WTC11 (cell line): ENCODE results near the gene NTMT1. TPM values are rescaled to one million over a fixed set of nuclear protein-coding genes. Genes with fewer than 3 reads are reported as not detected.

Source experiments
- ATAC-seq: fragments of 200-7000 bp; cut with Tn5 transposase; 2 replicates; pipeline ENCODE4 v1.10.0; 2021; ENCODE audit warnings: mild to moderate bottlenecking, moderate library complexity
- CTCF ChIA-PET: fragments of 300-600 bp; sonication (Branson Sonifier 250); formaldehyde crosslinking; loops from one replicate; lab custom pipeline; 2021; ENCODE audit warnings: antibody characterized with exemption; lab: Charles Lee
- POLR2A ChIA-PET: fragments of 350-600 bp; sonication (Branson Sonifier 250); formaldehyde crosslinking; loops from one replicate; lab custom pipeline; 2021; ENCODE audit warnings: antibody characterized with exemption; lab: Charles Lee
- DNase-seq: peaks from one replicate; pipeline ENCODE4 v3.0.0; 2021; ENCODE audit warnings: low spot score
- H3K27ac Mint-ChIP-seq: 2 replicates; pipeline ENCODE4 v1.8.0; 2021; ENCODE audit warnings: mixed read lengths
- H3K27me3 Mint-ChIP-seq: 2 replicates; pipeline ENCODE4 v1.8.0; 2021; ENCODE audit warnings: low read depth, mild to moderate bottlenecking, moderate library complexity, mixed read lengths
- H3K36me3 Mint-ChIP-seq: 2 replicates; pipeline ENCODE4 v1.8.0; 2021; ENCODE audit warnings: mixed read lengths
- H3K4me1 Mint-ChIP-seq: 2 replicates; pipeline ENCODE4 v1.8.0; 2022; ENCODE audit warnings: mixed read lengths
- H3K4me3 Mint-ChIP-seq: 2 replicates; pipeline ENCODE4 v1.8.0; 2021; ENCODE audit warnings: mild to moderate bottlenecking, moderate library complexity, mixed read lengths
- H3K9me3 Mint-ChIP-seq: 2 replicates; pipeline ENCODE4 v1.8.0; 2021; ENCODE audit warnings: mixed read lengths
- CBFB ChIP-seq: sonication (generic); formaldehyde crosslinking; IDR thresholded peaks from 2 replicates; pipeline ENCODE4 v1.8.1; 2022; ENCODE audit warnings: mild to moderate bottlenecking, low read depth, missing genetic modification reagents
- ESRRA ChIP-seq: sonication (generic); formaldehyde crosslinking; IDR thresholded peaks from 2 replicates; pipeline ENCODE4 v1.8.1; 2022; ENCODE audit warnings: mild to moderate bottlenecking, missing genetic modification reagents, borderline replicate concordance
- FOXK1 ChIP-seq: sonication (generic); formaldehyde crosslinking; IDR thresholded peaks from 2 replicates; pipeline ENCODE4 v1.8.0; 2022; ENCODE audit warnings: mild to moderate bottlenecking, moderate library complexity, missing genetic modification reagents
- FOXP1 ChIP-seq: sonication (generic); formaldehyde crosslinking; IDR thresholded peaks from 2 replicates; pipeline ENCODE4 v1.8.0; 2022; ENCODE audit warnings: missing genetic modification reagents, mild to moderate bottlenecking, moderate library complexity, borderline replicate concordance
- GABPB1 ChIP-seq: sonication (generic); formaldehyde crosslinking; IDR thresholded peaks from 2 replicates; pipeline ENCODE4 v1.8.1; 2023; ENCODE audit warnings: mild to moderate bottlenecking, missing genetic modification reagents
- GRHL2 ChIP-seq: fragments of 250-450 bp; sonication (Bioruptor Pico); IDR thresholded peaks from 2 replicates; pipeline ENCODE4 v1.8.0; 2022; ENCODE audit warnings: mild to moderate bottlenecking, moderate library complexity; ENCODE audit not compliant: insufficient replicate concordance, severe bottlenecking
- JUN ChIP-seq: sonication (generic); formaldehyde crosslinking; IDR thresholded peaks from 2 replicates; pipeline ENCODE4 v1.8.0; 2023; ENCODE audit warnings: mild to moderate bottlenecking, missing genetic modification reagents
- MYBL2 ChIP-seq: sonication (generic); formaldehyde crosslinking; IDR thresholded peaks from 2 replicates; pipeline ENCODE4 v1.8.1; 2023; ENCODE audit warnings: mild to moderate bottlenecking, moderate library complexity, missing genetic modification reagents
- NR3C1 ChIP-seq: sonication (generic); formaldehyde crosslinking; conservative IDR thresholded peaks from 2 replicates; pipeline ENCODE4 v1.8.1; 2023; ENCODE audit warnings: low read depth, mild to moderate bottlenecking, missing genetic modification reagents
- PRRX2 ChIP-seq: fragments of 250-450 bp; sonication (Bioruptor Pico); IDR thresholded peaks from 2 replicates; pipeline ENCODE4 v1.8.0; 2021; ENCODE audit warnings: mild to moderate bottlenecking
- RORB ChIP-seq: fragments of 250-450 bp; sonication (Bioruptor Pico); IDR thresholded peaks from 2 replicates; pipeline ENCODE4 v1.9.0; 2021; ENCODE audit warnings: mild to moderate bottlenecking
- SMAD4 ChIP-seq: sonication (generic); formaldehyde crosslinking; IDR thresholded peaks from 2 replicates; pipeline ENCODE4 v1.8.0; 2022; ENCODE audit warnings: mild to moderate bottlenecking, missing genetic modification reagents
- SP1 ChIP-seq: sonication (generic); formaldehyde crosslinking; conservative IDR thresholded peaks from 2 replicates; pipeline ENCODE4 v1.8.1; 2022; ENCODE audit warnings: missing genetic modification reagents
- TP53 ChIP-seq: sonication (generic); formaldehyde crosslinking; IDR thresholded peaks from 2 replicates; pipeline ENCODE4 v1.8.1; 2023; ENCODE audit warnings: mild to moderate bottlenecking, missing genetic modification reagents
- ZBTB21 ChIP-seq: sonication (generic); formaldehyde crosslinking; IDR thresholded peaks from 2 replicates; pipeline ENCODE4 v1.8.1; 2023; ENCODE audit warnings: mild to moderate bottlenecking, missing genetic modification reagents, borderline replicate concordance
- ZNF671 ChIP-seq: fragments of 250-450 bp; sonication (Bioruptor Pico); IDR thresholded peaks from 2 replicates; pipeline ENCODE4 v1.8.0; 2021; ENCODE audit warnings: mild to moderate bottlenecking
- total RNA-seq: library from RNA; stranded (reverse); gene quantifications from 3 replicates; pipeline ENCODE4 v1.2.3, GENCODE V29; 2021
- TF ChIP-seq, protein P1 (sequence below): sonication (generic); formaldehyde crosslinking; IDR thresholded peaks from 2 replicates; pipeline ENCODE4 v1.8.1; 2023; ENCODE audit warnings: mild to moderate bottlenecking, missing genetic modification reagents, moderate library complexity
- TF ChIP-seq, protein P2 (sequence below): sonication (generic); formaldehyde crosslinking; IDR thresholded peaks from 2 replicates; pipeline ENCODE4 v1.8.1; 2023; ENCODE audit warnings: mild to moderate bottlenecking, missing genetic modification reagents, moderate library complexity
- TF ChIP-seq, protein P3 (sequence below): sonication (generic); formaldehyde crosslinking; IDR thresholded peaks from 2 replicates; pipeline ENCODE4 v1.8.0; 2023; ENCODE audit warnings: mild to moderate bottlenecking, missing genetic modification reagents
- TF ChIP-seq, protein P4 (sequence below): sonication (generic); formaldehyde crosslinking; IDR thresholded peaks from 2 replicates; pipeline ENCODE4 v1.8.1; 2022; ENCODE audit warnings: mild to moderate bottlenecking, missing genetic modification reagents, moderate library complexity, borderline replicate concordance
- TF ChIP-seq, protein P5 (sequence below): fragments of 250-450 bp; sonication (Bioruptor Pico); IDR thresholded peaks from 2 replicates; pipeline ENCODE4 v2.1.2; 2022; ENCODE audit warnings: mild to moderate bottlenecking, moderate library complexity

NTMT1 gene
- total RNA-seq, 1 experiment from 2014 or later, result 71.1 TPM

DNA sequence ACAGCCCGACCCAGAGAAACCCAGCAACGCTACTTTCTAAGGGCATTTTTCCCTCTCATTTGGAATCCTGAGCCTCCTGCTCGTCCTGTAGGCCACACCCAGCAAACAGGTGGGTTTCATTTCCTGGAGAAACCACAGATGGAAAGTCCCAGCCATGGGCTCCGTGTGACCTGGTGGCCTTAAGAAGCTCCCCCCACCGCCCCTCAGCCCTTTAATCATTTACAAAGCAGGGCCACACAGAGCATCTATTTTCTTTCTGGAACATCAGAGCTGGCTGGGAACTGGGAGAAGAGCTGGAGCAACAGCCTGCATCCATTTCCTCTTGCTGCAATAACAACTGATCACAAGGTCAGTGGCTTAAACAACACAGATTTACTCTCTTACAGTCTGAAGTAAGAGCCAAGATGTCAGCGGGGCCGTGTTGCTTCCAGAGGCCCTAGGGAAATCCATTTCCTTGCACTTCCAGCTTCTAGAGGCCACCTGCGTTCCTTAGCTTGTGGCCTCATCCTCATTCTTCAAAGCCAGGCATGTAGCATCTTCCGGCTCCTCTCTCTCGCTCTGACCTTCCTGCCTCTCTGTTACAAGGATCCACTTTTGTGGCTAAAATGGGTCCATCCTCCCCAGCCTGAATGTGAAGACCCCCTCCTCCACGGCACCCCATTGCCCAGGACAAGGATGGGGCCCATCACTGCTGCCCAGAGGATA is 45.6 kb upstream of the NTMT1 start:
- Mint-ChIP-seq H3K27me3 (peaks cover 3% of the 10 kb centered on the region; the same call in 1 of the 2 replicates), H3K4me3 (no peak overlapping the region), H3K36me3 (no peaks in the 10 kb centered on the region), H3K9me3 (0 out of 2 replicates have a peak, but pooled peaks cover 4% of the 10 kb centered on the region), H3K27ac (no peak overlapping the region), H3K4me1 (peaks cover 13% of the 10 kb centered on the region)
- TF ChIP-seq GABPB1 (CRISPR knock-in tag) (0 out of 2 replicates have a peak, but pooled peaks have one; percentile 41), TP53 (CRISPR knock-in tag) (no peak)
- ChIA-PET CTCF (interaction anchor here (1.3 kb wide), 1 partner anchor 10 kb away, joined by 7 read pairs; no protein-coding TSS in a partner anchor), POLR2A (interaction anchor here (1.3 kb wide), 1 partner anchor 15 kb away, joined by 3 read pairs; no protein-coding TSS in a partner anchor)
- no peak for DNase-seq
- ATAC-seq, result no peak

DNA sequence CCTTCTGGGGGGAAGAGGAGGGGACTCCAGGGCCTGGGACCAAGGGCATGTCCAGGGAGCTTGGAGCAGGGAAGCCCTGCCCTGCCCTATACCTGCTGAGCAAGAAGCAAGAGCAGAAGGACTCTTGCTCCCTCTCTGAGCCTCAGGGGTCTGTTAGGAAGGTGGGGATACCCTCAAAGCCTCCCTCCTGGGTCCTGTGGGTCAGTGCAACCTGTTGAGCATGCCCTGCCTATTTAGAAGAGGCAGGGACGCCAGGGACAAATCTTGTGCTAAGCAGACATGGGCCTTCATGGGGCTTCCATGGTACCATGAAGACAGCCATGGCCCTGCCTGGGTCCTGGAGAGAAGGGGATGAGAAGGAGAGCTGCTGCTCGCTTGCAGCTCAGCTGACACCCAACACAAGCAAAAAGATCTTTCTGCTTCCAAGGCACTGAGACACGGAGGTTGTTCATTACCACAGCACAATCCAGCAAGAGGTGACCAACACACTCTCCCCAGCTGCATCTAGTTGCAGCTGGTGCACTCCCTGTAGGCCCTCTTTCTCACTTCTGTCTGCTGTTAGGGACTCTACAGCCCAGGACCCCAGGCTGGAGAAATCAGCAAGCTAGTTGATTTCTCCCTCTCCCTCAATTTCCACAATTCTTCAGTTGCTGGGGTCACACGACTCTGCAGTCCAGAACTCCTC is 44.3 kb upstream of the NTMT1 start:
- ChIA-PET CTCF (interaction anchor here (1.3 kb wide), 1 partner anchor 11 kb away, joined by 7 read pairs; no protein-coding TSS in a partner anchor), POLR2A (interaction anchor here (1.3 kb wide), 1 partner anchor 16 kb away, joined by 3 read pairs; no protein-coding TSS in a partner anchor)
- no peak for DNase-seq
- H3K27ac Mint-ChIP-seq, result no peak overlapping the region
- ATAC-seq, result no peak
- no peaks in the 10 kb centered on the region for H3K36me3 Mint-ChIP-seq
- no peak for TF ChIP-seq MYBL2 (CRISPR knock-in tag)
- no peak for TF ChIP-seq NR3C1 (CRISPR knock-in tag)
- no peak for TF ChIP-seq JUN (CRISPR knock-in tag)
- TF ChIP-seq, protein P1, sequence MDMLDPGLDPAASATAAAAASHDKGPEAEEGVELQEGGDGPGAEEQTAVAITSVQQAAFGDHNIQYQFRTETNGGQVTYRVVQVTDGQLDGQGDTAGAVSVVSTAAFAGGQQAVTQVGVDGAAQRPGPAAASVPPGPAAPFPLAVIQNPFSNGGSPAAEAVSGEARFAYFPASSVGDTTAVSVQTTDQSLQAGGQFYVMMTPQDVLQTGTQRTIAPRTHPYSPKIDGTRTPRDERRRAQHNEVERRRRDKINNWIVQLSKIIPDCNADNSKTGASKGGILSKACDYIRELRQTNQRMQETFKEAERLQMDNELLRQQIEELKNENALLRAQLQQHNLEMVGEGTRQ, result no peak
- TF ChIP-seq FOXK1, result no peak
- no peak for TF ChIP-seq GRHL2 (CRISPR knock-in tag)
- no peaks in the 10 kb centered on the region; the same call in 1 of the 2 replicates for H3K27me3 Mint-ChIP-seq
- H3K9me3 Mint-ChIP-seq, result 0 out of 2 replicates have a peak, but pooled peaks cover 4% of the 10 kb centered on the region
- H3K4me1 Mint-ChIP-seq, result peaks cover 18% of the 10 kb centered on the region
- no peak overlapping the region for H3K4me3 Mint-ChIP-seq

DNA sequence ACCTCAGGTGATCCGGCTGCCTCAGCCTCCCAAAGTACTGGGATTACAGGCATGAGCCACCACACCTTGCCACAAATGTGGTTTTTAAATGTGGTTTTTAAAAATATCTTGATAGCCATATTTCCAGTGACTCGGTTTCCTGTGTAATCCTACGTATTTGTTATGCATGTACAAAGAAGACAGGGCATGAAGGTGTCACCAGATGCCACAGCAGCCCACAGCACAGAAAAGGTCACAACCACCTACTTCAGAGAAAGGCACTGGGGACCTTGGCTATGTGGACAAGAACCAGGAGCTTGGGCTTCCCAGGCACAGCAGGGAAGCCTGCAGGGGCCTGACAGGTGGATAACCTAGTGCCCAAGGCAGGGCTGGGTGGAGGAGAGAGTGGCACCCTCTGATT is 43.1 kb upstream of the NTMT1 start:
- DNase-seq, result no peak
- Mint-ChIP-seq H3K36me3 (no peaks in the 10 kb centered on the region), H3K9me3 (0 out of 2 replicates have a peak, but pooled peaks cover 4% of the 10 kb centered on the region), H3K4me3 (no peak overlapping the region), H3K4me1 (peaks cover 30% of the 10 kb centered on the region), H3K27me3 (no peaks in the 10 kb centered on the region; the same call in 1 of the 2 replicates), H3K27ac (no peak overlapping the region)
- ChIA-PET CTCF (interaction anchor here (1.0 to 1.7 kb wide), 2 partner anchors 13 to 416 kb away, joined by 3 to 9 read pairs; no protein-coding TSS in a partner anchor), POLR2A (no interaction called here)
- ATAC-seq, result no peak
- TF ChIP-seq RORB (CRISPR knock-in tag) (no peak), CBFB (no peak), ESRRA (CRISPR knock-in tag) (no peak), SMAD4 (CRISPR knock-in tag) (no peak), FOXK1 (no peak), ZNF671 (CRISPR knock-in tag) (no peak), ZBTB21 (CRISPR knock-in tag) (no peak), PRRX2 (CRISPR knock-in tag) (no peak), FOXP1 (no peak), SP1 (CRISPR knock-in tag) (no peak)
- TF ChIP-seq, protein P2, sequence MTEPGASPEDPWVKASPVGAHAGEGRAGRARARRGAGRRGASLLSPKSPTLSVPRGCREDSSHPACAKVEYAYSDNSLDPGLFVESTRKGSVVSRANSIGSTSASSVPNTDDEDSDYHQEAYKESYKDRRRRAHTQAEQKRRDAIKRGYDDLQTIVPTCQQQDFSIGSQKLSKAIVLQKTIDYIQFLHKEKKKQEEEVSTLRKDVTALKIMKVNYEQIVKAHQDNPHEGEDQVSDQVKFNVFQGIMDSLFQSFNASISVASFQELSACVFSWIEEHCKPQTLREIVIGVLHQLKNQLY (CRISPR knock-in tag), result no peak
- TF ChIP-seq, protein P3, sequence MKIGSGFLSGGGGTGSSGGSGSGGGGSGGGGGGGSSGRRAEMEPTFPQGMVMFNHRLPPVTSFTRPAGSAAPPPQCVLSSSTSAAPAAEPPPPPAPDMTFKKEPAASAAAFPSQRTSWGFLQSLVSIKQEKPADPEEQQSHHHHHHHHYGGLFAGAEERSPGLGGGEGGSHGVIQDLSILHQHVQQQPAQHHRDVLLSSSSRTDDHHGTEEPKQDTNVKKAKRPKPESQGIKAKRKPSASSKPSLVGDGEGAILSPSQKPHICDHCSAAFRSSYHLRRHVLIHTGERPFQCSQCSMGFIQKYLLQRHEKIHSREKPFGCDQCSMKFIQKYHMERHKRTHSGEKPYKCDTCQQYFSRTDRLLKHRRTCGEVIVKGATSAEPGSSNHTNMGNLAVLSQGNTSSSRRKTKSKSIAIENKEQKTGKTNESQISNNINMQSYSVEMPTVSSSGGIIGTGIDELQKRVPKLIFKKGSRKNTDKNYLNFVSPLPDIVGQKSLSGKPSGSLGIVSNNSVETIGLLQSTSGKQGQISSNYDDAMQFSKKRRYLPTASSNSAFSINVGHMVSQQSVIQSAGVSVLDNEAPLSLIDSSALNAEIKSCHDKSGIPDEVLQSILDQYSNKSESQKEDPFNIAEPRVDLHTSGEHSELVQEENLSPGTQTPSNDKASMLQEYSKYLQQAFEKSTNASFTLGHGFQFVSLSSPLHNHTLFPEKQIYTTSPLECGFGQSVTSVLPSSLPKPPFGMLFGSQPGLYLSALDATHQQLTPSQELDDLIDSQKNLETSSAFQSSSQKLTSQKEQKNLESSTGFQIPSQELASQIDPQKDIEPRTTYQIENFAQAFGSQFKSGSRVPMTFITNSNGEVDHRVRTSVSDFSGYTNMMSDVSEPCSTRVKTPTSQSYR (CRISPR knock-in tag), result no peak
- TF ChIP-seq, protein P4, sequence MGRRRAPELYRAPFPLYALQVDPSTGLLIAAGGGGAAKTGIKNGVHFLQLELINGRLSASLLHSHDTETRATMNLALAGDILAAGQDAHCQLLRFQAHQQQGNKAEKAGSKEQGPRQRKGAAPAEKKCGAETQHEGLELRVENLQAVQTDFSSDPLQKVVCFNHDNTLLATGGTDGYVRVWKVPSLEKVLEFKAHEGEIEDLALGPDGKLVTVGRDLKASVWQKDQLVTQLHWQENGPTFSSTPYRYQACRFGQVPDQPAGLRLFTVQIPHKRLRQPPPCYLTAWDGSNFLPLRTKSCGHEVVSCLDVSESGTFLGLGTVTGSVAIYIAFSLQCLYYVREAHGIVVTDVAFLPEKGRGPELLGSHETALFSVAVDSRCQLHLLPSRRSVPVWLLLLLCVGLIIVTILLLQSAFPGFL (CRISPR knock-in tag), result no peak
- TF ChIP-seq, protein P5, sequence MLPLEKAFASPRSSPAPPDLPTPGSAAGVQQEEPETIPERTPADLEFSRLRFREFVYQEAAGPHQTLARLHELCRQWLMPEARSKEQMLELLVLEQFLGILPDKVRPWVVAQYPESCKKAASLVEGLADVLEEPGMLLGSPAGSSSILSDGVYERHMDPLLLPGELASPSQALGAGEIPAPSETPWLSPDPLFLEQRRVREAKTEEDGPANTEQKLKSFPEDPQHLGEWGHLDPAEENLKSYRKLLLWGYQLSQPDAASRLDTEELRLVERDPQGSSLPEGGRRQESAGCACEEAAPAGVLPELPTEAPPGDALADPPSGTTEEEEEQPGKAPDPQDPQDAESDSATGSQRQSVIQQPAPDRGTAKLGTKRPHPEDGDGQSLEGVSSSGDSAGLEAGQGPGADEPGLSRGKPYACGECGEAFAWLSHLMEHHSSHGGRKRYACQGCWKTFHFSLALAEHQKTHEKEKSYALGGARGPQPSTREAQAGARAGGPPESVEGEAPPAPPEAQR (CRISPR knock-in tag), result no peak
